Measurements from ENCODE around the gene NFKBIL1.
A peak's percentile ranks its signal among the peaks of the same experiment; 100 is the strongest.

- TF ChIP-seq POLR2AphosphoS5 (IDR thresholded peaks at IDR 0.05) (peak in 1 of 3 donors; percentile 43), CTCF (IDR thresholded peaks at IDR 0.05) (no peak)
Observed at GRCh38 chr6:31559958-31560696, 12.7 kb downstream of the NFKBIL1 start.

Data from breast epithelium (tissue), 3 donors.